ENCODE measurements around the gene ABCA8.

DNA sequence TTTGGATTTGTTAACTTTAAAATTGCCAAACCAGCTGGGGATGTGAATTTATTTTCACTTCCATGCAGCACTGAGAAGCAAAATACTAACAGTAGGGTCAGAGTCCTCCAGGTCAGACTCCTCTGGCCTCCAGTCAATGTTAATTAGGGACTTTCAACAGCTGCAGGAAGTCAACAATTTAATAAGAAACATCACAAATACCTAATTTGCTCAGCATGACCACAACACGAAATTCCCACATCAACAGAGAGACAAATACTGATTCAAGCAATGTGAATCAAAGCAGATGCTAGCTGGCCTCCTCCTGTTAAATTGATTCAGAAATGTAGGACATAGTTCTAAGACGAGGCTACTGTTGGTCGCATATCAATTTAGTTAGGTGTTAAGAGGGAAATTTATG is 111.7 kb downstream of the ABCA8 start:
- TF ChIP-seq SP1 (IDR thresholded peaks at IDR 0.05) (no peak), LEF1 (IDR thresholded peaks at IDR 0.05; ENCODE audit: borderline replicate concordance) (no peak), NFRKB (IDR thresholded peaks at IDR 0.05) (no peak), FOXM1 (IDR thresholded peaks at IDR 0.05; ENCODE audit: borderline replicate concordance) (no peak), TARDBP (IDR thresholded peaks at IDR 0.05) (no peak)

Data from HEK293T (cell line).